Measurements from ENCODE around the gene CRCP.
"Not testable (repeated sequence)": the region's sequence is repeated elsewhere in the genome, so short reads cannot be mapped to it uniquely, and the experiment has no call there.

CRCP gene
- long read RNA-seq, donor 1, transcript CRCP-203 (6 exons, 3,009 nt): major isoform, 7 of 11 reads
- long read RNA-seq, donor 1, partial matches to known transcripts: 0 of 11 reads
- long read RNA-seq, donor 1, other reads (novel, unspliced or antisense): 0 of 11 reads
- long read RNA-seq, donor 2, transcript CRCP-203 (6 exons, 3,009 nt): major isoform, 8 of 11 reads
- long read RNA-seq, donor 2, partial matches to known transcripts: 0 of 11 reads
- long read RNA-seq, donor 2, other reads (novel, unspliced or antisense): 0 of 11 reads
- long read RNA-seq, donor 3, transcript CRCP-203 (6 exons, 3,009 nt): major isoform, 11 of 13 reads
- long read RNA-seq, donor 3, partial matches to known transcripts: 0 of 13 reads
- long read RNA-seq, donor 3, other reads (novel, unspliced or antisense): 0 of 13 reads
- long read RNA-seq, donor 4, transcript CRCP-203 (6 exons, 3,009 nt): major isoform, 21 of 36 reads
- long read RNA-seq, donor 4, partial matches to known transcripts: 7 of 36 reads
- long read RNA-seq, donor 4, other reads (novel, unspliced or antisense): 0 of 36 reads
- long read RNA-seq, donor 5, transcript CRCP-203 (6 exons, 3,009 nt): major isoform, 14 of 17 reads
- long read RNA-seq, donor 5, partial matches to known transcripts: 0 of 17 reads
- long read RNA-seq, donor 5, other reads (novel, unspliced or antisense): 0 of 17 reads
- long read RNA-seq, donor 6, transcript CRCP-203 (6 exons, 3,009 nt): major isoform, 15 of 20 reads
- long read RNA-seq, donor 6, partial matches to known transcripts: 0 of 20 reads
- long read RNA-seq, donor 6, other reads (novel, unspliced or antisense): 0 of 20 reads
- long read RNA-seq, donor 7, transcript CRCP-206 (4 exons, 458 nt): minor isoform, 5 of 29 reads
- long read RNA-seq, donor 7, transcript CRCP-203 (6 exons, 3,009 nt): major isoform, 20 of 29 reads
- long read RNA-seq, donor 7, partial matches to known transcripts: 0 of 29 reads
- long read RNA-seq, donor 7, other reads (novel, unspliced or antisense): 0 of 29 reads
- long read RNA-seq, donor 8, transcript CRCP-203 (6 exons, 3,009 nt): major isoform, 9 of 10 reads
- long read RNA-seq, donor 8, partial matches to known transcripts: 0 of 10 reads
- long read RNA-seq, donor 8, other reads (novel, unspliced or antisense): 0 of 10 reads

DNA sequence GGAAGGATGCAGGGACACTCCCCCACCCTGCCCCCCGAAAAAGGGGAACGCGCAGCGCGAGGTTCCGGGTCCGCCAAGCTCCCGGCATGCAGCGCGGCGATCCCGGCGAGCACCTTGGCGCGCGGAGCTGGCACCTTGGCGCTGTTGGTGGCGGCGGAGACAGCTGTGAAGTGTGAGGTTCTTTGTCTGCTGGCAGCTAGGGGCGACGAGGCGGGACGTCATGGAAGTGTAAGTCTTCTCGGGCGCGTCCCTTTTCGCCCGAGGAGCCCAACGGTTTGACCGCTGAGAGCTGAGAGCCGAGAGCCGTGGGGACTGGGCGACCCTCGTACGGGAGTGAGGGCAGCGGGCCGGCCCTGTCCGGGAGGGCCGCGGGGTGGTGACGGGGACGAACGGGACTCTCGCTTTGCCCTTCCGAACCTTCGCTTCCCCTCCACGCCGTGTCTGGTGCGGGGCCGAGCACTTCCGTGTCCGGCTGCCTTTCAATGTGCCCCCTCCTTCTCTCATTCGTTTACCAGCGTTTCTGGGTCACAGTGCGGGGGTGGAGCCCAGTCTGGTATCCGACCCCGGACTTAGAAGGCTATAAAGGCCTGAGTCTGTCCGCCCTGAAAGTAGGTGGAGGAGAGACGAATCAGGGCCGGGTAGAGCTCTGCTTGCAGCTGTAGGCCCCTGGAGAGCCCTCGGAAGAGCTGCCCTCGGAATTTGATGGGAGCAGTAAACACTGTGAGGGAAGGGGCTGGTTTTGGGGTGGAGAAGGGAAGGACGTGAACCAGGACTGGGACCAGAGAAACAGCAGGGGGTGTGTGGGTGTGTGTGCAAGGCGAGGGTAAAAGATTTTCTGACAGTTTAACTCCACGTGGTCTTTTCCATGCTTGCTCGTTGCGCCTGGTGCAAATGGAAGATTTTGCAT lies at the start of gene CRCP:
TSS of gene CRCP (plus strand) at position 105 of the 907 bp plus-strand sequence. CDS start at position 221, 116 bp downstream.
- DNase-seq: peak; percentile 93

DNA sequence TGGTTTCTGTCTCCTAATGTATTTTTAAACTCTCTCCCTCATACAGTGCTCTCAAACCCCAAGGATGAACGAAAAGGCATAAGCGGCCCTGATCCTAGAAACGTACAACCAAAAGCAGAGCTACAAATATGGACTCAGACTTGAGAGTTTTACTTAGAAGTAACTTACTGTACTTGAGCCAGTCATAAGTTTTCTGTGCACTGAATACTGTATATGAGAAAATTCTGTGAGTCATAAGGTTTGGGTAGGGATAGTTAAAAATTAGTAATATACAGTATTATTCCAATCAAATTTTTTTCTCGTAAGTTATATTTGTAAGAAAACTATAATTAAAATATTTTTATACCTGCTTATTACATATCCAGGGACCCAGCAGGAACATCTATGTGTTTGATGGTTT lies 44.9 kb upstream of the CRCP start:
- DNase-seq: no peak

- no peak for DNase-seq
Observed at GRCh38 chr7:66070222-66070621, 44.4 kb upstream of the CRCP start.

DNA sequence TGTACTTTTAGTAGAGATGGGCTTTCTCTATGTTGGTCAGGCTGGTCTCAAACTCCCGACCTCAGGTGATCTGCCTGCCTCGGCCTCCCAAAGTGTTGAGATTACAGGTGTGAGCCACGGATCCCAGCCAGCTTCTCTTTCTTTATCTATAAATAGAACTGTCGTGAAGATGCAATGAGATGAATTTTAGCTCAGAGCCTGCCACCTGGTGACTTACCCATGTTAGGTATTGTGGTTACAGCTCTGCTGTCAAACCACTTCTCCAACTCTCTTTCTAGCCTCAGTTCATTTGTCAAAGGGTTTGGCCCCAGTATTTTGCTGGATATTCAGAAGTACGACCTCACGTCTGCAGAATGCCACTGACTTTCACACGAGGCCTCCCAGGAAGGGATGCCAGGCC lies 42.4 kb upstream of the CRCP start:
- not testable (repeated sequence) for DNase-seq

- DNase-seq: peak; percentile 90
Observed at GRCh38 chr7:66075590-66076461, 38.8 kb upstream of the CRCP start, which contains the start of gene ASL. TSS of gene ASL (plus strand) at chr7:66075819. CDS start at chr7:66076082, 263 bp downstream.

DNA sequence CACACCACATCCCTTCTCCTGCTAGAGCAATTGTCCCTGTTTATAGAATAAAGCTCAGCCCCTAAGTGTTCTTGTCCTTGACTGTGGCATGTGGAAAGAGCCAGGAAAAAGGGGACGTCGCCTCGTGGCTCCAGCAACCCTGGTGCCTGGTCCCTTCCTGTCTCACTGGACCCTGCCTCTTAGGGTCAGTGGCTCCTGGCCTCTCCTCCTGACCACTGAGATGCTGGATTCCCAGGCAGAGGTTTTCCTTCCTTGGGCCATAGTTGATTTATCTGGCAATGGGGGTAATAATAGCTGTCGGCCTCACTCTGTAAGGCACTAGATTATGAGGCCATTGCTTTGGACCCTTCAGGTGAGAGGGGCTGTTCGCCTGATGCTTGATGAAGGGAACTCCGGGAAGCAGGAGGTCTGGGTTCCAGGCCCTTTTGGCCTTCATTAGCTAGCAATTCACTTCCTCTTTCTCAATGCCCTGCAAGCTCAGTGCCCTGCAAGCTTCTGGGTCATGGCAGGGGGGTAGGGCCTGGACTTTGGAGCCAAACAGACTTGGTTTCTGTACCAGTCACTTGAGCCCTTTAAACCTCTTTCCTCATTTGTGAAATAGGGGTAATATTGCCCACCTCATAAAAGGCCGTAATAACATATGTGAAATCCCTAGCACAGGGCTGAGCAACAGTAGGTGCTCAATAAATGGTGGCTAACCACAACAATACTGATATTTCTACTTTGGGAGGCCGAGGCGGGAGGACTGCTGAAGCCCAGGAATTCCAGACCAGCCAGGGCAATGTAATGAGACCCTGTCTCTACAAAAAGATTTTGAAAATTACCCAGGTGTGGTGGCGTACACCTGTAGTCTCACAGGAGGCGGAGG lies 38.0 kb upstream of the CRCP start:
- no peak for DNase-seq

DNA sequence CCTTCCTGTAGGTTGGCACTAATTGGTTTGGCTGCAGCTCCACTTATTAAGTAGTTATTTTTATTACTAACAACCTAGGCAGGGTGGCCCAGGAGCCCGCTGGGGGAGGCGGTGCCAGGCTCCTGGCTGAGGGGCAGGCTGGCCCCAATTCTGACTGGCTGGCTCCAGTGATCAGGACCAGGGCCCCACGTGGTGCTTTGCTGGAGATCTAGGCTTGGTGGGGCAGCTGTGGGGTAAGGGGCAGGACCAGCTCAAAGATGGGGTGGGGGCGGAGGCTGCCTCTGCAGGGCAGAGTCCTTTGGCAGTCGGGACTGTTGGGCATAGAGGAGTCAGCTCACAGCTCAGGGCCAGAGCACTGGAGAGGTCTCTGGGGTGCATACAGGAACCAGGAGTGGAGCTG lies 36.6 kb upstream of the CRCP start:
- DNase-seq: no peak

DNA sequence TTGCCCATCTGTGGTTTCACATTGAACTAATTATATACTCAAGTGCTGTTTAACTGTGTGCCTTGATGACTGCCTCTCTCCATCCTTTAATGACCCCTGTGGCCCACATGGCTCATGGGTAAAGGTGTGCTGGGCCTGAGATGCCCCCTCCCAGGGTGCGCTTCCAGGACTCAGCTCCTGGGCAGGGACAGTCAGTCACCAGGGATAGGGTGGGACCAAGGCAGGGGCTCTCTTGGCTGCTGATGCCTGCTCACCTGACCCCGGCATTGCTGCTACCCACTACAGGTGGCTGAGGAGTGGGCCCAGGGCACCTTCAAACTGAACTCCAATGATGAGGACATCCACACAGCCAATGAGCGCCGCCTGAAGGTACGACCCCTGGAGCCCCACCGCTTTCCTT lies 32.6 kb upstream of the CRCP start:
- DNase-seq: no peak

GRCh38 chr7:66082886-66083415 lies 31.7 kb upstream of the CRCP start:
- no peak for DNase-seq

GRCh38 chr7:66083677-66084076 lies 31.0 kb upstream of the CRCP start:
- DNase-seq: no peak

GRCh38 chr7:66088861-66089838 lies 25.5 kb upstream of the CRCP start:
- DNase-seq: no peak

DNA sequence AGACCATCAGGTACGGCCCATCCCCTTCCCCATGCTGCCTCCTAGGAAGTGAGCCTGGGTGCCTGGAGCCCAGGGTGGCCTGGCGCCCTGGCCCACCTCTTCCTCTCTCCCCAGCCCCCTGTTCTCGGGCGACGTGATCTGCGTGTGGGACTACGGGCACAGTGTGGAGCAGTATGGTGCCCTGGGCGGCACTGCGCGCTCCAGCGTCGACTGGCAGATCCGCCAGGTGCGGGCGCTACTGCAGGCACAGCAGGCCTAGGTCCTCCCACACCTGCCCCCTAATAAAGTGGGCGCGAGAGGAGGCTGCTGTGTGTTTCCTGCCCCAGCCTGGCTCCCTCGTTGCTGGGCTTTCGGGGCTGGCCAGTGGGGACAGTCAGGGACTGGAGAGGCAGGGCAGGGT lies 22.0 kb upstream of the CRCP start:
- DNase-seq: no peak

- DNase-seq: no peak
Observed at GRCh38 chr7:66095010-66095409, 19.6 kb upstream of the CRCP start.

DNA sequence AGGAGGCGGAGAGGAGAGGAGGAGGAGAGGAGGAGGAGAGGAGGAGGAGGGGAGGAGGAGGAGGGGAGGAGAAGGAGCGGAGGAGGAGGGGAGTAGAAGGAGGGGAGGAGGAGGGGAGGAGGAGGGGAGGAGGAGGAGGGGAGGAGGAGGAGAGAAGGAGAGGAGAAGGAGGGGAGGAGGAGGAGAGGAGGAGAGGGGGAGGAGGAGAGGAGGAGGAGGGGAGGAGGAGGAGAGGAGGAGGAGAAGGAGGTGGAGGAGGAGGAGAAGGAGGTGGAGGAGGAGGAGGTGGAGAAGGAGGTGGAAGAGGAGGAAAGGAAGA lies 15.5 kb upstream of the CRCP start:
- DNase-seq: no peak

DNA sequence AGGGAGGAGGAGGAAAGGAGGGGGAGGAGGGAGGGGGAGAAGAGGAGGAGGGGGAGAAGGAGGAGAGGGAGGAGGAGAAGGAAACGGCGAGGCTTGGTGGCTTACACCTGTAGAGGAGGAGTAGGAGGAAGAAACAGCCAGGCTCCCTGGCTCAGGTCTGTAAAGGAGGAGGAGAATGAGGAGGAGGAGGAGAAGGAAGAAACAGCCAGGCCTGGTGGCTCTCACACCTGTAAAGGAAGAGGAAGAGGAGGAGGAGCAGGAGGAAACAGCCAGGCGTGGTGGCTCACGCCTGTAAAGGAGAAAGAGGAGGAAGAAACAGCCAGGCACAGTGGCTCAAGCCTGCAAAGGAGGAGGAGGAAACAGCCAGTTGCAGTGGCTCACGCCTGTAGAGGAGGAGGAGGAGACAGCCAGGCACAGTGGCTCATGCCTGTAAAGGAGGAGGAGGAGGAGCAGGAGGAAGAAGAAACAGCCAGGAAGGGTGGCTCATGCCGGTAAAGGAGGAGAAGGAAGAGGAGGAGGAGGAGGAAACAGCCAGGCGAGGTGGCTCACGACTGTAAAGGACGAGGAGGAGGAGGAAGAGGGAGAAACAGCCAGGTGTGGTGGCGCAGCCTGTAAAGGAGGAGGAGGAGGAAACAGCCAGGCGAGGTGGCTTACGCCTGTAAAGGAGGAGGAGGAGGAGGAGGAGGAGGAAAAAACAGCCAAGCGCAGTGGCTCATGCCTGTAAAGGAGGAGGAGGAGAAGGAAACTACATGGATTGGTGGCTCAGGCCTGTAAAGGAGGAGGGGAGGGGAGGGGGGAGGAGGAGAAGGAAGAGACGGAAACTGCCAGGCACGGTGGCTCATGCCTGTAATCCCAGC lies 14.9 kb upstream of the CRCP start:
- peak; percentile 88 for DNase-seq

- DNase-seq: peak; percentile 81
Observed at GRCh38 chr7:66100408-66101050, 14.1 kb upstream of the CRCP start.

- not testable (repeated sequence) for DNase-seq
Observed at GRCh38 chr7:66102168-66102567, 12.5 kb upstream of the CRCP start.
